Endodermal cell (in vitro differentiated cells): Measurements from ENCODE around the gene RERE. TPM values are rescaled to one million over a fixed set of nuclear protein-coding genes. Genes with fewer than 3 reads are reported as not detected.

ENCODE experiments used
- DNase-seq: peaks from one replicate; pipeline ENCODE4 v3.0.0-alpha.2; 2017
- H3K27ac ChIP-seq: 2 replicates; pipeline ENCODE4 v1.5.1; 2013; ENCODE audit warnings: mild to moderate bottlenecking, low read depth, low read length, moderate library complexity
- H3K27me3 ChIP-seq: 2 replicates; pipeline ENCODE4 v1.6.1; 2013; ENCODE audit warnings: mild to moderate bottlenecking, low read length, moderate library complexity; ENCODE audit not compliant: insufficient read depth, control insufficient read depth, poor library complexity, severe bottlenecking
- H3K36me3 ChIP-seq: 2 replicates; pipeline ENCODE4 v1.7.0; 2013; ENCODE audit warnings: mild to moderate bottlenecking, low read length, moderate library complexity; ENCODE audit not compliant: control insufficient read depth, insufficient read depth
- H3K4me1 ChIP-seq: one replicate; pipeline ENCODE4 v1.7.0; 2013; ENCODE audit warnings: low read length; ENCODE audit not compliant: control insufficient read depth, insufficient read depth
- H3K4me3 ChIP-seq: 2 replicates; pipeline ENCODE4 v1.5.1; 2013; ENCODE audit warnings: mild to moderate bottlenecking, low read length, moderate library complexity
- H3K9ac ChIP-seq: 2 replicates; pipeline ENCODE4 v1.6.1; 2013; ENCODE audit warnings: mild to moderate bottlenecking, low read length, moderate library complexity; ENCODE audit not compliant: poor library complexity, severe bottlenecking; ENCODE audit errors: extremely low read depth
- H3K9me3 ChIP-seq: 2 replicates; pipeline ENCODE4 v1.6.1; 2013; ENCODE audit warnings: mild to moderate bottlenecking, low read length, moderate library complexity; ENCODE audit not compliant: control insufficient read depth
- H3K27ac Mint-ChIP-seq: 2 replicates; pipeline ENCODE4 v1.8.0; 2020; ENCODE audit warnings: mixed read lengths
- H3K27me3 Mint-ChIP-seq: 2 replicates; pipeline ENCODE4 v1.8.0; 2021; ENCODE audit warnings: mild to moderate bottlenecking, mixed read lengths; ENCODE audit not compliant: insufficient read depth
- H3K36me3 Mint-ChIP-seq: 2 replicates; pipeline ENCODE4 v1.8.0; 2020; ENCODE audit warnings: low read depth, mixed read lengths
- H3K4me1 Mint-ChIP-seq: 2 replicates; pipeline ENCODE4 v1.8.0; 2020; ENCODE audit warnings: mixed read lengths
- H3K4me3 Mint-ChIP-seq: 2 replicates; pipeline ENCODE4 v1.8.0; 2020; ENCODE audit warnings: mild to moderate bottlenecking, moderate library complexity, mixed read lengths
- H3K9me3 Mint-ChIP-seq: 2 replicates; pipeline ENCODE4 v1.8.0; 2020; ENCODE audit warnings: mild to moderate bottlenecking, mixed read lengths
- CTCF ChIP-seq: fragments of 200-600 bp; sonication (generic); conservative IDR thresholded peaks from 2 replicates; pipeline ENCODE4 v1.5.0; 2021; ENCODE audit warnings: antibody characterized with exemption, mild to moderate bottlenecking
- WGBS, 2 experiments: methylation state at CpG; one replicate each; pipeline versions ENCODE4 v1.1.5 to v1.1.7; 2013; ENCODE audit warnings: missing lambda C conversion rate in 2 of 2, mixed read lengths in 1 of 2; ENCODE audit not compliant: insufficient coverage in 1 of 2, insufficient read length in 1 of 2; 5-methylcytosine and 5-hydroxymethylcytosine counted together
- total RNA-seq, 2 donors: library from RNA; stranded (reverse); fragmentation: NEBNext Ultra II Directional in 1 of 2; extraction: Animal tissue kit (Norgen Biotek cat#: 25700) in 1 of 2; gene quantifications; 2 replicates in 1 of 2; 3 replicates in 1 of 2; pipeline ENCODE4 v1.2.1, GENCODE V29; 2021

Gene RERE
- total RNA-seq, 2 donors from 2014 or later = 159 to 179 TPM

GRCh38 chr1:8472668-8473067 lies 344.8 kb downstream of the RERE start:
- DNase-seq = no peak
- Mint-ChIP-seq H3K27me3 (no peaks in the 10 kb centered on the region), H3K36me3 (peaks cover 16% of the 10 kb centered on the region), H3K4me1 (peaks cover 18% of the 10 kb centered on the region), H3K9me3 (no peaks in the 10 kb centered on the region), H3K27ac (no peak overlapping the region), H3K4me3 (no peak overlapping the region)
- 100% methylated on average over 2 of the region's 2 CpGs; no CpG with 5 or more reads in 1 of the 2 experiments for WGBS, 2 experiments
- no peaks in the 10 kb centered on the region for H3K9me3 ChIP-seq
- H3K4me3 ChIP-seq = no peak overlapping the region
- H3K36me3 ChIP-seq = no peaks in the 10 kb centered on the region
- no peaks in the 10 kb centered on the region for H3K27me3 ChIP-seq
- no peak overlapping the region for H3K9ac ChIP-seq
- no peak for TF ChIP-seq CTCF
- H3K27ac ChIP-seq = no peak overlapping the region
- no peaks in the 10 kb centered on the region for H3K4me1 ChIP-seq

- no peak overlapping the region for H3K27ac ChIP-seq
- no peak for TF ChIP-seq CTCF
- no peak overlapping the region for H3K4me3 ChIP-seq
- Mint-ChIP-seq H3K4me1 (peaks cover 24% of the 10 kb centered on the region), H3K27ac (no peak overlapping the region), H3K4me3 (no peak overlapping the region), H3K27me3 (no peaks in the 10 kb centered on the region), H3K9me3 (no peaks in the 10 kb centered on the region), H3K36me3 (peaks cover 15% of the 10 kb centered on the region)
- peaks cover 11% of the 10 kb centered on the region for H3K36me3 ChIP-seq
- H3K4me1 ChIP-seq = peaks cover 4% of the 10 kb centered on the region
- no peaks in the 10 kb centered on the region for H3K9me3 ChIP-seq
- H3K9ac ChIP-seq = no peak overlapping the region
- DNase-seq = no peak
- no peaks in the 10 kb centered on the region for H3K27me3 ChIP-seq
- WGBS, 2 experiments = 97% methylated on average over 5 of the region's 5 CpGs
Measured at GRCh38 chr1:8471451-8471850, 346.0 kb downstream of the RERE start.

- no peak for TF ChIP-seq CTCF
- peaks cover 13% of the 10 kb centered on the region for H3K4me1 ChIP-seq
- no peak overlapping the region for H3K9ac ChIP-seq
- no peaks in the 10 kb centered on the region for H3K27me3 ChIP-seq
- no peak overlapping the region for H3K27ac Mint-ChIP-seq
- H3K27me3 Mint-ChIP-seq = no peaks in the 10 kb centered on the region
- peaks cover 37% of the 10 kb centered on the region for H3K36me3 ChIP-seq
- peaks cover 43% of the 10 kb centered on the region for H3K4me1 Mint-ChIP-seq
- WGBS, 2 experiments = 92% methylated on average over 3 of the region's 4 CpGs; no CpG with 5 or more reads in 1 of the 2 experiments
- H3K9me3 ChIP-seq = no peaks in the 10 kb centered on the region
- H3K4me3 Mint-ChIP-seq = no peak overlapping the region
- no peak overlapping the region for H3K27ac ChIP-seq
- peaks cover 7% of the 10 kb centered on the region for H3K36me3 Mint-ChIP-seq
- H3K4me3 ChIP-seq = no peak overlapping the region
- no peak for DNase-seq
- H3K9me3 Mint-ChIP-seq = no peaks in the 10 kb centered on the region
Measured at GRCh38 chr1:8468751-8469150, 348.7 kb downstream of the RERE start.
